GM19455 (cell line): Measurements from ENCODE around the gene QARS1.
A peak's percentile ranks its signal among the peaks of the same experiment; 100 is the strongest.

Source experiments
- ATAC-seq: cut with Tn5 transposase; IDR thresholded peaks from one replicate; pipeline ENCODE4 v1.9.1; 2021; ENCODE audit not compliant: unreplicated experiment

Gene QARS1

GRCh38 chr3:49120438-49121131, 16.0 kb upstream of the QARS1 start, which contains the start of gene USP19:
Gene USP19 (minus strand): TSS chr3:49120823. CDS start chr3:49119145, 1,678 bp downstream.
- peak; percentile 88 for ATAC-seq

GRCh38 chr3:49120096-49120437, 15.5 kb upstream of the QARS1 start:
- ATAC-seq: peak; percentile 4

GRCh38 chr3:49119439-49119838, 14.9 kb upstream of the QARS1 start:
- ATAC-seq: no peak

GRCh38 chr3:49119036-49119435, 14.5 kb upstream of the QARS1 start:
- no peak for ATAC-seq

GRCh38 chr3:49112262-49112661, 7.7 kb upstream of the QARS1 start:
- ATAC-seq: no peak

- no peak for ATAC-seq
Measured at GRCh38 chr3:49111347-49111746, 6.8 kb upstream of the QARS1 start.

- ATAC-seq: no peak
Measured at GRCh38 chr3:49110780-49111179, 6.2 kb upstream of the QARS1 start.

GRCh38 chr3:49108346-49108745, 3.8 kb upstream of the QARS1 start:
- no peak for ATAC-seq

GRCh38 chr3:49104052-49104426, 518 bp downstream of the QARS1 start:
- no peak for ATAC-seq

GRCh38 chr3:49100046-49100615, 4.4 kb downstream of the QARS1 start:
- ATAC-seq: no peak

- ATAC-seq: no peak
Measured at GRCh38 chr3:49098910-49099630, 5.5 kb downstream of the QARS1 start.

- no peak for ATAC-seq
Measured at GRCh38 chr3:49098429-49098828, 6.1 kb downstream of the QARS1 start.

- ATAC-seq: peak; percentile 80
Measured at GRCh38 chr3:49093853-49094767, 10.4 kb downstream of the QARS1 start, which contains the start of gene QRICH1. Gene QRICH1 (minus strand): TSS chr3:49094071. CDS start chr3:49077017, 17,054 bp downstream.

GRCh38 chr3:49092938-49093852, 11.4 kb downstream of the QARS1 start:
- peak; percentile 41 for ATAC-seq

GRCh38 chr3:49081429-49081828, 23.1 kb downstream of the QARS1 start:
- no peak for ATAC-seq

- ATAC-seq: no peak
Measured at GRCh38 chr3:49079270-49079669, 25.3 kb downstream of the QARS1 start.

GRCh38 chr3:49076646-49077045, 27.9 kb downstream of the QARS1 start:
- no peak for ATAC-seq

- ATAC-seq: no peak
Measured at GRCh38 chr3:49076116-49076515, 28.4 kb downstream of the QARS1 start.

- ATAC-seq: no peak
Measured at GRCh38 chr3:49058011-49058410, 46.5 kb downstream of the QARS1 start.

- ATAC-seq: no peak
Measured at GRCh38 chr3:49057268-49057667, 47.3 kb downstream of the QARS1 start.
